ENCODE measurements around the gene CCDC57.
A peak's percentile ranks its signal among the peaks of the same experiment; 100 is the strongest.
"Not testable (repeated sequence)": the region's sequence is repeated elsewhere in the genome, so short reads cannot be mapped to it uniquely, and the experiment has no call there.

Gene CCDC57

DNA sequence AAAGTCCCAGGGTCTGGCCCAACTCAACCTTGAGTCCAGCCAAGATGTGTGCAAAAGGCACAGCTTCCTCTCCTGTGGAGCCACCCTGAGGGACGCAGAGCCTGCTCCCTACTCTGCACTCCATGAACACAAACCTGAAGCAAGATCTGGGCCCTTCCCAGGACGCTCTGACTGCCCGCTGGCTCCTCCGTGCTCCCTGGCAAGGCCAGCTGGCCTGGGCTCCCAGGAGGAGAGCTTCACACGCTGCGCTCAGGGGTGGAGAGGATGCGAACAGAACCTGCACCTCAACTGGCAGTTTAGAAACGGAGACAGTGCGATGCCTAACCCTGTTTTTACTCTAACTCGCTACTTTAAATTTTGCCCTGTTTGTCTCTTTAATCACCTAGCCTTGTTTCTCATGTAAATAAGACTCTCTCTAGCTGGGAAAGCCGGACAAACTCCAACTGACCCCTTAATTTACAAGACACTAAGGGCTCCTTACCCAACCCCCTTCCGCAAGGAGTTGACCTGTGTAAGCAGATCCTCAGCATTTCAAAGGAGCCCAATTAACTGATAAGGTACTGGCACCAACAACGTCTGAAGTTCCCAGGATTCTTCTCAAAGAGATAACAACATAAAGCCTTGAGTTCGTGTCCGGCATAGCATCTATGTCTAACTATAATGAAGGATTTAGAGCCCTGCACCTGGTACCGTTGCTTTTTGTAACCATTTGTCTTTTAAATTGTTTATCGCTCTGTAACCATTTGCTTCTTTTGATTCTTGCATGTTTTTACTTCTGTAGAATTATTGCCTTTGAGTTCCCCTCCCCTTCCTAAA, 38.4 kb downstream of the CCDC57 start:
- DNase-seq = not testable (repeated sequence)

- DNase-seq = no peak
These were observed 39.1 kb downstream of the CCDC57 start for GRCh38 chr17:82173351-82174041.

DNA sequence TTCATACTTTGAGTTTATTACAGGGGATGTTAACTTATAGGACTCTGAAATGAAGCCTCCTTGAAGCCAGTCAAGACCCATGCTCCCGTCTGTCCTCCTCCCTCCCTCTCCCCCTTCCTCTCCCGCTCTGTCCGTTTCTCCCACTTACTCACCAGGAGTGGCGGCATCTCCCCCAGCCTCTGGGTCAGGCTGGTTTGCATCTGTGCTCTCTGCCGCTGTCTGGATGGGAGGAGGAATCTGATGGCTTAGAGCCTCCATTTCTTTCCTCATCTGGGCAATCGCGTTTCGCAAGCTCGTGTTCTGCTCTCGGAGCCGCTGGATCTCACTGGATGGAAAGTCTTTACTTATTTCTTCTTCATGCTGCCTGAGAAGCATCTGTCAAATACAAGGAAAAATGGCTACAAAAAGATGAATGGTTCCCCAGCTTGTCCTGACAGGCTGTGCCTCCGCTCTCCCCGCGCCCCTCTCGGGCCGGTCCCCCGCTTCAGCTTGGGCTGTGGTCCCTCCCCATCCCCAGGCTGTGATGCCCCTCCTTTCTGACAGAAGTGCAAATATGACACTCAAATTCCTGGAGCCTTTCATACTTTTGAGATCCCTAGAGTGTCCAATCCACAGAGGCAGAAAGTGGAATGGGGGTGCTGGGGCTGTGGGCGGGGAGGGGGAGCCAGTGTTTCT, 40.0 kb downstream of the CCDC57 start:
- DNase-seq = no peak

DNA sequence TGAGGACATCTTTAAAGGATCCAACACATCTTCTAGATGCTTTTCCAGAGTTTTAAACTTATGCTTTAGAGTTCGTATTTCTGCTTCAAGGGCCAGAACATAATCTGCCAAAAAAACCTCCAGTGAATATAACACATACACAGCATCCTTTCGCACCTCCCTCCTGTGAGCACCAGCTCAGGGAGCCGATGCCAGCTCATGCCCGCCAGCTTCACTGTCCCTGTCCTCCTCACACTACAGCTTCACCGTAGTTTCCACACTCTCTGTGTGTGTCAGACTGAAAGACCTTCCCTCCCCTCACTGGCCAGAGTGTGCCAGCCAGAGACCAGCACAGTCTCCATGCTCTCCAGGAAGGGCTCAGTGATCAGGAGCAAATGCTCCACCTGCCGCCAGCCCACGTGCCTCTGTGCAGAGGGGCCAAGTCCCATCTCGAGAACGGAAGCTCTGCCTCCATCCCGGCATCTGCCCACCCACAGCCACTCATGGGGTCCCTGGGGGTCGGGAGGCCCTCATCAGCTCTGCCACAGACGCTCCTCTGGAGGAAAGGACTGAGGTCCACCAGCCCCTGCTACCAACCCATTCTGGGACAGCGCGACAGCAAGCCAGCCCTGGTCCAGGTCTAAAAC, 40.8 kb downstream of the CCDC57 start:
- DNase-seq = no peak

GRCh38 chr17:82170412-82170961, 42.2 kb downstream of the CCDC57 start:
- no peak for DNase-seq

GRCh38 chr17:82168568-82168967, 44.1 kb downstream of the CCDC57 start:
- DNase-seq = no peak

DNA sequence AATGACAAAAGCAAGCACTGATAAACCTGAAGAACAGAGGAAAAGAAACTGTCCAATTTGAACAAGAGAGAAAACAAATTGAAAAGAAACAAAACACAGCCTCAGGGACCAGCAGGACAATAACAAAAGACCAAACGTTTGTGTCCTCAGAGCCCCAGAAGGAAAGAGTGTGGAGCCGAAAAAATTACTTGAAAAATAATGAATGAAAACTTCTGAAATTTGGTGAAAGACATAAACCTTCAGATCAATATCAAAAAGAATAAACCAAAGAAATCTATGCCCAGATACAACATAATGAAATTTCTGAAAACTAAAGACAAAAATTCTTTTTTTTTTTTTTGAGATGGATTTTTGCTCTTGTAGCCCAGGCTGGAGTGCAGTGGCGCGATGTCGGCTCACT, 45.6 kb downstream of the CCDC57 start:
- no peak for DNase-seq

GRCh38 chr17:82164853-82165252, 47.8 kb downstream of the CCDC57 start:
- DNase-seq = no peak

DNA sequence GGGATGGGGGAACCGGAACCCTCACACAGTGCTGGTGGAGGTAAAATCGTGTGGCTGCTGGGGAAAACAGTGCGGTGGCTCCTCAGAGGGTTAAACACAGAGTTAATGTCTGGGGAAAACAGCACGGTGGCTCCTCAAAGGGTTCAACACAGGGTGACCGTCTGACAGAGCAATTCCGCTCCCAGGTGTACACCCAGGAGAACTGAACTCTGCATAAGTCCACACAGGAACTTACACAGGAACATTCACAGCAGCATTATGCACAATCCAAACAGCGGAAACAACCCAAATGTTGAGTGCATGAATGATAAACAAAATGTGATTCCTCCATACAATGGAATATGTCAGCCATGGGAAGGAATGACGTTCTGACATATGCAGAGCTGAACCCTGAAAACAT, 51.4 kb downstream of the CCDC57 start:
- no peak for DNase-seq

DNA sequence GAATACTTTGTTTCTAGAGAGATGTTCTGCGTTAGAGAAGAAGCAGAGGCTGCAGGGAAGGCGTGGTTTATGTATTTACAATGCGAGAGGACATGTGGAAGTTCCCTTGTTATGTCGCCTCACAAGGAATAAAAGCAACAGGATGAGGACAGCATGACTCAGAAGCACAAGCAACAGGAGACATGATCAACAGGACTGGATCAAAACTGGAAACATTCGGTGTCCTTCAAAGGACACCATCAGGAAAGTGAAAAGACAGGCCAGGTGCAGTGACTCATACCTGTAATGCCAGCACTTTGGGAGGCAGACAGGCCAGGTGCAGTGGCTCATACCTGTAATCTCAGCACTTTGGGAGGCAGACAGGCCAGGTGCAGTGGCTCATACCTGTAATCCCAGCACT, 52.6 kb downstream of the CCDC57 start:
- no peak for DNase-seq

GRCh38 chr17:82158825-82159224, 53.8 kb downstream of the CCDC57 start:
- DNase-seq = no peak

- no peak for DNase-seq
These were observed 55.3 kb downstream of the CCDC57 start for GRCh38 chr17:82157046-82158035.

DNA sequence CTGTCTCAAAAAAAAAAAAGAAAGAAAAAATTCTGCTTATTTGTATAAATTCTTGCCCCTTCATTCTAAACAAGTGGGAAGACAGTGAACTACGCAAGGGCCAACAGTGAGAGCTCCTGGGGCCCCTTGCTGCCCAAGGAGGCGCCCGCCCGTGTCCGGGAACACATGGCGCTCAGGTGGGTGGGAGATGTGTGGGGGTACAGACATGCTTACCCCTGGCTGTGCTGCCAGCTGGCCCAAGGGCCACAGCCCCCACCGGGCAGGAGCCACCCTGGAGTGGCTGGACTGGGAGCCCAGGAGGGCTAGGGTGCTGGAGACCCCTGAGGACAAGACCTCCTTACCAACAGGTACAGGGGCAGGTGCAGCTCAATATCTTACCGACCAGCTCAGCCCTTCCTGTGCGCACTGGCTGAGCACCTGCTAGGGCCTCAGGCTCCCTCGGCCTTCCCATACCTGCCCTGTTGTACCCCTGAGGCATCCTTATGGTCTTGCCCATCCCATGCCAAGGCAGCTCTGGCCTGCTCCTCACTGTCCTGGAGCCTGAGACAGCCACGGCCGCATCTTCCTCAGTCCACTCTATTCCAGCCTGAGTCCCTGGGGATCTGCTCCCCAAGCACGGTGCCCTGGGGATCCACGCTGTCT, 56.2 kb downstream of the CCDC57 start:
- DNase-seq = no peak

DNA sequence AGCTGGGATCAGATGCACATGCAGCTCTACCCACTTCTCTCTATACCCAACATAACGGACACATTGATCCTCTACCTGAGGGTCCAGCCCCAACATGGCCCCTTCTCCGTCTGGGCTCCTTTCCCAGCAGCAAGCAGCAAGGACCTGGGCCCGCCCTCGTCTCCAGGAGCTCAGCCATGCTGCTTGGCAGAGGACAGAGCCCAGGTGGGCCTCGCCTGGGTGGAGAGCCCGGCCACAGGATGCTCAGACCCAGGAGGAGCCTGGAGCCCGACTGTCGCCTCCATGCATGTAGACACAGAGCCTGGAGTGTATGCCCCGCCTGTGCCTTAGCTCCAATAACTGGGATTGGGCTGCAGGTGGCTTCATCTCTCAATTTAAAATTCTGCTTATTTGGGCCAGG, 57.0 kb downstream of the CCDC57 start:
- no peak for DNase-seq

DNA sequence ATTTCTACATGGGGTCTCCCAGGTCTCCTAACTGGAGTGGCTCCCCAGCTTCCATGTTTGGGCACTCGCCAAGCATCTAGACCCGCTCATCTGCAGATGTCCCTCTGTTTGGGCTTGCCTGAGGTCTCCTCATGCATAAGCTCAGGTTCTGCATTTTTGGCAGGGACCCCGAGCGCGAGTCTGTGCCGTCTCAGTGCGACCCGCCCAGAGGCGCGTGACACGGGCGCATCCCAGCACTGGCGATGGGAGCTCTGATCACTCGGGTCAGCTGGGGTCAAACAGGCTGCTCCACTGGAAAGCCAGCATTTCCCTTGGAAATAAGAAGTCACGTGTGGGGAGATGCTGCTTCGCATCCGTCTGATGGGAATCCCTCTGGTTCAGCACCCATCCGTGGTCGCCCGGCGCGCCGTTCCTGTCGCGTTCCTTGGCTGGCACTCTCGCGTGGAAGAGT, 57.7 kb downstream of the CCDC57 start:
- DNase-seq = no peak

- peak; percentile 24 for DNase-seq
These were observed 58.8 kb downstream of the CCDC57 start for GRCh38 chr17:82153745-82154375.

GRCh38 chr17:82153295-82153691, 59.3 kb downstream of the CCDC57 start:
- DNase-seq = no peak

- DNase-seq = no peak
These were observed 59.9 kb downstream of the CCDC57 start for GRCh38 chr17:82152556-82153294.

GRCh38 chr17:82152114-82152513, 60.5 kb downstream of the CCDC57 start:
- DNase-seq = no peak

All from KG1 (cell line).